Activated CD4-positive, alpha-beta T cell treated with anti-CD3 and anti-CD28 coated beads, Interleukin-2, amount 10 ng/mL, durations not matched to agents 7 days and 5 days (primary cell): ENCODE results near the gene COL8A2. TPM values are rescaled to one million over a fixed set of nuclear protein-coding genes. Genes with fewer than 3 reads are reported as not detected.

Experiments
- CTCF ChIA-PET: fragments of 350-600 bp; sonication (Branson Sonifier 250); formaldehyde crosslinking; loops from one replicate; lab custom pipeline; 2021; ENCODE audit warnings: antibody characterized with exemption; lab: Charles Lee
- POLR2A ChIA-PET: fragments of 350-600 bp; sonication (Branson Sonifier 250); formaldehyde crosslinking; loops from one replicate; lab custom pipeline; 2021; ENCODE audit warnings: antibody characterized with exemption; lab: Charles Lee
- DNase-seq: peaks from one replicate; pipeline ENCODE4 v3.0.0-alpha.2; 2020
- H3K27ac Mint-ChIP-seq: one replicate; pipeline ENCODE4 v1.8.0; 2021; ENCODE audit warnings: mild to moderate bottlenecking, moderate library complexity, mixed read lengths
- H3K27me3 Mint-ChIP-seq: one replicate; pipeline ENCODE4 v1.8.0; 2021; ENCODE audit warnings: mixed read lengths
- H3K36me3 Mint-ChIP-seq: one replicate; pipeline ENCODE4 v1.8.0; 2021; ENCODE audit warnings: low read depth, mixed read lengths
- H3K4me1 Mint-ChIP-seq: one replicate; pipeline ENCODE4 v1.8.0; 2021; ENCODE audit warnings: mixed read lengths
- H3K4me3 Mint-ChIP-seq: one replicate; pipeline ENCODE4 v1.8.0; 2021; ENCODE audit warnings: mild to moderate bottlenecking, moderate library complexity, mixed read lengths
- H3K9me3 Mint-ChIP-seq: one replicate; pipeline ENCODE4 v1.8.0; 2021; ENCODE audit warnings: mixed read lengths
- total RNA-seq, 2 experiments: library from RNA; stranded (reverse); gene quantifications; one replicate each; pipeline ENCODE4 v1.2.3, GENCODE V29; 2021

COL8A2 gene
- total RNA-seq, 2 experiments from 2014 or later: not detected

DNA sequence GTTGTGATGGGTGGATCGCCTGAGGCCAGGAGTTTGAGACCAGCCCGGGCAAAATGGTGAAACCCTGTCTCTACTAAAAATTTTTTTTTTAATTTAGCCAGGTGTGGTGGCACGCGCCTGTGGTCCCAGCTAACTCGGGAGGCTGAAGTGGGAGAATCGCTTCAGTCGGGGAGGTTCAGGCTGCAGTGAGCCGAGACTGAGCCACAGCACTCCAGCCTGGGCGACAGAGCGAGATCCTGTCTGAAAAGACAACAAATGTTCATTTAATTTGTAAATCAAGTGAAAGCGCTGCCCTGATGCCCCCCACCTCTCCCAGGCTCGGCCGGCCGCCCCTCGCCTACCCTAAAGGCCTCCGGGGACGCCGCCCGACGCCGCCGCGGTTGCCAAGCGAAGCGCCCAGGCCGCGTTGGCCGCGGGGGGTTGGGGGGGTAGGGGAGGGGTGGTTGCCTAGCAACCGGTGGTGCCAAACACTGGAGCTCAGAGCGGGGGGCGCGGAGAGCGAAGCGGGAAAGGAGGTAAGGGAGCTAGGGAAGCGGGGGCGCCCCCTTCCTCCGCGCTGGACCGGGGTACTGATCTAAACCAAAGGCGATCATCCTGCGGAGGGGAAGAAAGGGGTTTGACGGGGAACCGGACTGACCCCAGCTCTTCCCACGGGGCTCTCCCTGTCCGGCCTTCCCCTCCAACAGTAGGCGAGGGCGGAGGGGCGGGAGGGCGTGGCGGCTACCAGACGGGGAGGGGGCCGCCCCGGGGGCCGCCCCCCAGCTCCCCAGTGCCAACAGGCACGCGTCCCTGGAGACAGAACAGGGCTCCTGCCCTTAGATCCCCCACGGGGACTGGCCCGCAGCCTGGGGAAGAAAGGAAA is 41.2 kb downstream of the COL8A2 start, which contains the start of gene TEKT2:
TSS of gene TEKT2 (plus strand) at position 460 of the 862 bp plus-strand sequence. CDS start 828 bp downstream, outside the sequence.
- Mint-ChIP-seq H3K36me3 (no peaks in the 10 kb centered on the region), H3K9me3 (no peaks in the 10 kb centered on the region), H3K27ac (no peak within 1 kb of the TSS), H3K4me3 (no peak within 1 kb of the TSS), H3K27me3 (peaks cover 38% of the 10 kb centered on the region), H3K4me1 (peaks cover 4% of the 10 kb centered on the region)
- no peak for DNase-seq
- POLR2A ChIA-PET: interaction anchor here (0.6 kb wide), 1 partner anchor 26 kb away, joined by 3 read pairs; no protein-coding TSS in a partner anchor
- CTCF ChIA-PET: interaction anchor here (1.2 to 1.5 kb wide), 2 partner anchors 10 to 201 kb away, joined by 3 read pairs; no protein-coding TSS in a partner anchor

DNA sequence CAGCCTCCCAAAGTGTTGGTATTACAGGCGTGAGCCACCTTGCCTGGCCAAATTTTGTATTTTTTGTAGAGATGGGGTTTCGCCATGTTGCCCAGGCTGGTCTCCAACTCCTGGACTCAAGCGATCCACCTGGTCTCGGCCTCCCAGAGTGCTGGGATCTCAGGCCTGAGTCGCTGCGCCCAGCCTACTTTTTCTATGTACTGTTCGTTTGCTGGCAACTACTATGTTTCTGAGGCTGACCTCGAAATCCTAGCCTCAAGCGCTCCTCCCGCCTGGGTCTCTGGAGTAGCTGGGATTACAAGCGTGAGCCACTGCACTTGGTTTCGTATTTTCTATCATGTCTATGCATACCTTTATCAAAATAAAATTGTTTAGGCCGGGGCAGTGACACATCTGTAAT is 41.8 kb downstream of the COL8A2 start:
- Mint-ChIP-seq H3K27ac (no peak overlapping the region), H3K4me3 (no peak overlapping the region)
- POLR2A ChIA-PET: no interaction called here

GRCh38 chr1:36081926-36082485 is 43.0 kb downstream of the COL8A2 start:
- H3K27ac Mint-ChIP-seq: no peak overlapping the region

More for the DNA sequence above, 41.8 kb downstream of the COL8A2 start:
- CTCF ChIA-PET: interaction anchor here (1.2 to 1.5 kb wide), 2 partner anchors 9 to 201 kb away, joined by 3 read pairs; no protein-coding TSS in a partner anchor
- H3K9me3 Mint-ChIP-seq: no peaks in the 10 kb centered on the region
- peaks cover 4% of the 10 kb centered on the region for H3K4me1 Mint-ChIP-seq
- H3K36me3 Mint-ChIP-seq: no peaks in the 10 kb centered on the region
- H3K27me3 Mint-ChIP-seq: peaks cover 38% of the 10 kb centered on the region
- DNase-seq: no peak

GRCh38 chr1:36080801-36081200 is 44.2 kb downstream of the COL8A2 start:
- H3K27ac Mint-ChIP-seq: no peak overlapping the region
- no peak overlapping the region for H3K4me3 Mint-ChIP-seq
- CTCF ChIA-PET: no interaction called here
- H3K27me3 Mint-ChIP-seq: peaks cover 38% of the 10 kb centered on the region
- DNase-seq: no peak
- no peaks in the 10 kb centered on the region for H3K36me3 Mint-ChIP-seq
- no peaks in the 10 kb centered on the region for H3K9me3 Mint-ChIP-seq
- H3K4me1 Mint-ChIP-seq: peaks cover 2% of the 10 kb centered on the region
- POLR2A ChIA-PET: no interaction called here

More at GRCh38 chr1:36081926-36082485, 43.0 kb downstream of the COL8A2 start:
- Mint-ChIP-seq H3K4me1 (peaks cover 2% of the 10 kb centered on the region), H3K36me3 (no peaks in the 10 kb centered on the region), H3K9me3 (no peaks in the 10 kb centered on the region), H3K4me3 (no peak overlapping the region), H3K27me3 (peaks cover 38% of the 10 kb centered on the region)
- no peak for DNase-seq
- CTCF ChIA-PET: no interaction called here
- POLR2A ChIA-PET: no interaction called here

DNA sequence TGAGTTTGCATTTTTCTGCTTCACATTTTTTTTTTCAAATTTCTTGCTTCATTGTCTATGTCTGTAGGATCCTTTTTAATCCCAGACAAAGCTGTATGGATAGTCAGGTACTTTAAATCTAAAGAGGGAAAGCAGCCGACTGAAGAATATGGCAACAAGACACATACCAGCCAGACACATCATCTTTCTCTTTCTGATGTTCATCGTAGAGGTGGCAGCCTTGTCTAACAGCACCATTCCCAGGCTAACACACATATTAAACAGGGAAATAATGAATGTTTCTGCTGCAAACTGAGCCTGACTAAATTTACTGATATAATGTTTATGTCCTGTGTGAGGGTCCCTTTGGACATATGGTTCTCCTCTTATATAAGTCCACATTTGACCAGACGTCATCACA is 44.8 kb downstream of the COL8A2 start:
- H3K27ac Mint-ChIP-seq: no peak overlapping the region
- no peak overlapping the region for H3K4me3 Mint-ChIP-seq
- no peaks in the 10 kb centered on the region for H3K36me3 Mint-ChIP-seq
- peaks cover 2% of the 10 kb centered on the region for H3K4me1 Mint-ChIP-seq
- POLR2A ChIA-PET: no interaction called here
- no peaks in the 10 kb centered on the region for H3K9me3 Mint-ChIP-seq
- H3K27me3 Mint-ChIP-seq: peaks cover 38% of the 10 kb centered on the region
- CTCF ChIA-PET: no interaction called here
- DNase-seq: no peak

DNA sequence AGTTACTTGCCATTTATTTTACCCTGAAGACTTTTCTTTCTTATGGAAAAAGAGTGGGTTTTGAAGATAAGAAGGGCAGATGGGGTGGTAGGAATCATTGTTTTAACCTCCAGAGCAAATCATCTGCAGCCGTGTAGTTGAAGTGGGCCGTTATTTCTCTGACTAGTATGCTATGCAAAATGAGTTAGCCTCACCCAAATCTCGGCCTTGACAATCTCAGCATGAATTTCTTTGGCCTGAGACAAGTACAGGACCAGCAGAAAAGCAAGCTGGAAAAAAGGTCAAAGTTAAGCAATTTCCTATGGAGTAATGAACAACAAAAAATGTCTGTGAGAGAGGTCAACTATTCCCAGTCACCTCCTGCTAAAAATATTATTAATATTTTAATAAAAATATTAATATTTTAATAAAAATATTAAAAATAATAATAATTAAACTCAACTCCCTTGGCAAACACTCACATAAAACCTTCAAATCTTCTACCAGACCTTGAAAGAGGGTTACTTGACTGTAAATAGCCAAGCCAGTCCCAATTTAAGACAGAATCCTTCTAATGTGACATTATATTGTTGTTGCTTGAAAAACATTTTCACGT is 47.9 kb downstream of the COL8A2 start:
- Mint-ChIP-seq H3K27me3 (peaks cover 17% of the 10 kb centered on the region), H3K9me3 (no peaks in the 10 kb centered on the region), H3K4me3 (no peak overlapping the region), H3K4me1 (no peaks in the 10 kb centered on the region), H3K27ac (no peak overlapping the region), H3K36me3 (no peaks in the 10 kb centered on the region)
- ChIA-PET CTCF (no interaction called here), POLR2A (interaction anchor here (0.6 kb wide), 1 partner anchor 107 kb away, joined by 4 read pairs; no protein-coding TSS in a partner anchor)
- no peak for DNase-seq

- Mint-ChIP-seq H3K4me3 (no peak overlapping the region), H3K36me3 (no peaks in the 10 kb centered on the region), H3K4me1 (no peaks in the 10 kb centered on the region), H3K27ac (no peak overlapping the region), H3K9me3 (no peaks in the 10 kb centered on the region), H3K27me3 (no peaks in the 10 kb centered on the region)
- ChIA-PET CTCF (no interaction called here), POLR2A (interaction anchor here (0.7 kb wide), 1 partner anchor 332 kb away, joined by 7 read pairs; no protein-coding TSS in a partner anchor)
- no peak for DNase-seq
These were observed 54.7 kb downstream of the COL8A2 start for GRCh38 chr1:36070349-36070748.

- Mint-ChIP-seq H3K36me3 (no peaks in the 10 kb centered on the region), H3K4me3 (no peak overlapping the region), H3K27me3 (no peaks in the 10 kb centered on the region), H3K27ac (no peak overlapping the region), H3K9me3 (no peaks in the 10 kb centered on the region), H3K4me1 (no peaks in the 10 kb centered on the region)
- no peak for DNase-seq
- ChIA-PET CTCF (no interaction called here), POLR2A (no interaction called here)
These were observed 56.2 kb downstream of the COL8A2 start for GRCh38 chr1:36068866-36069265.

DNA sequence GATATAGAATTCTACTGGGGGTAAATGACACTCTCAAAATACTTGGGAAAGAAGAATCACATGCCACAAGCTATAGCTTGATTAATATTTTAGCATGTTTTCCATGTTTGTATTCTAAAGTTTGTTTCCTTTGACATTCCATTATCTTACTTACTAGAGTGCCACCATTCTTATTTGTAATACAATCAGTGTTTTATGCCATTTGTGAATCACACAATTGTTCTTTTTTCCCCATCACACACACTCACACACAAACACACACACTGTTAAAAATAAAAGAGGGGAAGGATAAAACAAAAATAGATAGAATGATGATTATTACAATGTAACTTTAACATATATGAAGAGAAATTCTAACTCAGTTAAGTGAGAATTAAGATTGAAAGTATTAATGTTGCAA is 57.2 kb downstream of the COL8A2 start:
- Mint-ChIP-seq H3K4me3 (no peak overlapping the region), H3K27ac (no peak overlapping the region)

DNA sequence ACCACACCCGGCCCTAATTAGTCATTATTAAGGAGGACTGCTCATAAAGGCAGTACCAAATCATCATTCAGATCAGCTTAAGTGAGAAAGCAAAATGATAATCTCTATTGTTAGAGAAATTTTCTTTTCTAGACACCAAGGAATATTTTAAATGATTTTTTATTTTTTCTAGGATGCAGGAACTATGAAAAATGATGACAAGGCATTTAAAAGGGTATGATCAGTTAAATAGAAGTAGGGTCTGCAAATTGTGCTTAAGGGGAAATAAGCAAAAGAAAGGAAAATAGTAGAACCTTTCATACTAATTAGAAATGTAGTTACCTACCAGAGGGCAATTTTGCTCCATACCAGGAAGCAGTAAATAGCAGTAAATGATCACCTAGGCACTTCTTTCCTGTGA is 62.7 kb downstream of the COL8A2 start:
- Mint-ChIP-seq H3K27me3 (no peaks in the 10 kb centered on the region), H3K27ac (no peak overlapping the region), H3K4me3 (no peak overlapping the region), H3K4me1 (no peaks in the 10 kb centered on the region), H3K36me3 (peaks cover 2% of the 10 kb centered on the region), H3K9me3 (no peaks in the 10 kb centered on the region)
- no peak for DNase-seq
- ChIA-PET CTCF (interaction anchor here (0.7 kb wide), 1 partner anchor 349 kb away, joined by 3 read pairs; no protein-coding TSS in a partner anchor), POLR2A (no interaction called here)

More for the DNA sequence above, 57.2 kb downstream of the COL8A2 start:
- ChIA-PET CTCF (interaction anchor here (0.7 kb wide), 1 partner anchor 18 kb away, joined by 3 read pairs; no protein-coding TSS in a partner anchor), POLR2A (no interaction called here)
- Mint-ChIP-seq H3K27me3 (no peaks in the 10 kb centered on the region), H3K4me1 (no peaks in the 10 kb centered on the region), H3K36me3 (no peaks in the 10 kb centered on the region), H3K9me3 (no peaks in the 10 kb centered on the region)
- DNase-seq: no peak

- H3K27me3 Mint-ChIP-seq: no peaks in the 10 kb centered on the region
- POLR2A ChIA-PET: no interaction called here
- CTCF ChIA-PET: no interaction called here
These were observed 69.3 kb downstream of the COL8A2 start for GRCh38 chr1:36055706-36056105.

GRCh38 chr1:36053978-36054377 is 71.0 kb downstream of the COL8A2 start:
- ChIA-PET CTCF (interaction anchor here (0.8 to 1.0 kb wide), 2 partner anchors 9 to 149 kb away, joined by 3 to 4 read pairs; no protein-coding TSS in a partner anchor), POLR2A (interaction anchor here (0.6 kb wide), 1 partner anchor 124 kb away, joined by 5 read pairs; no protein-coding TSS in a partner anchor)
- Mint-ChIP-seq H3K4me1 (no peaks in the 10 kb centered on the region), H3K4me3 (no peak overlapping the region), H3K36me3 (peaks cover 6% of the 10 kb centered on the region), H3K27ac (no peak overlapping the region), H3K27me3 (no peaks in the 10 kb centered on the region), H3K9me3 (no peaks in the 10 kb centered on the region)
- DNase-seq: no peak

More at GRCh38 chr1:36055706-36056105, 69.3 kb downstream of the COL8A2 start:
- Mint-ChIP-seq H3K4me3 (no peak overlapping the region), H3K4me1 (no peaks in the 10 kb centered on the region), H3K9me3 (no peaks in the 10 kb centered on the region), H3K27ac (no peak overlapping the region), H3K36me3 (peaks cover 6% of the 10 kb centered on the region)
- no peak for DNase-seq
